Mesothelial cell of epicardium (in vitro differentiated cells): ENCODE results near the gene ISCA1. TPM values are rescaled to one million over a fixed set of nuclear protein-coding genes. Genes with fewer than 3 reads are reported as not detected.

Experiments
- DNase-seq, 2 experiments: peaks; one replicate each; pipeline ENCODE4 v3.0.0; 2021; ENCODE audit warnings: low spot score in 2 of 2; ENCODE audit not compliant: unreplicated experiment in 2 of 2
- H3K27ac Mint-ChIP-seq: 2 replicates; pipeline ENCODE4 v1.8.0; 2021; ENCODE audit warnings: mixed read lengths
- H3K27me3 Mint-ChIP-seq: 2 replicates; pipeline ENCODE4 v1.8.0; 2021; ENCODE audit warnings: low read depth, mixed read lengths
- H3K36me3 Mint-ChIP-seq: 2 replicates; pipeline ENCODE4 v1.8.0; 2021; ENCODE audit warnings: mixed read lengths
- H3K4me1 Mint-ChIP-seq: 2 replicates; pipeline ENCODE4 v1.8.0; 2021; ENCODE audit warnings: mixed read lengths
- H3K4me3 Mint-ChIP-seq: 2 replicates; pipeline ENCODE4 v1.8.0; 2021; ENCODE audit warnings: mild to moderate bottlenecking, moderate library complexity, mixed read lengths
- H3K9me3 Mint-ChIP-seq: 2 replicates; pipeline ENCODE4 v1.8.0; 2021; ENCODE audit warnings: mixed read lengths
- total RNA-seq: library from RNA; stranded (reverse); gene quantifications from 3 replicates; pipeline ENCODE4 v1.2.1, GENCODE V29; 2021
- TF ChIP-seq, protein P1 (sequence below): fragments of 200-600 bp; sonication (generic); IDR thresholded peaks from one replicate; pipeline ENCODE4 v1.5.0; 2021; ENCODE audit warnings: antibody characterized with exemption; ENCODE audit not compliant: unreplicated experiment

Gene ISCA1
- 23.4 to 29.0 TPM (median 27.3 TPM) in 3 replicates for total RNA-seq

GRCh38 chr9:86282077-86282978 lies at the start of gene ISCA1:
TSS of gene ISCA1 (minus strand) at chr9:86282538. CDS start at chr9:86282458, 80 bp downstream.
- peaks cover 21% of the 10 kb centered on the region for H3K4me1 Mint-ChIP-seq
- peak within 1 kb of the TSS; percentile 85 for H3K4me3 Mint-ChIP-seq
- DNase-seq: peak; percentile 96 to 98
- H3K27ac Mint-ChIP-seq: peak within 1 kb of the TSS; percentile 91
- H3K36me3 Mint-ChIP-seq: no peaks in the 10 kb centered on the region
- TF ChIP-seq, protein P1, sequence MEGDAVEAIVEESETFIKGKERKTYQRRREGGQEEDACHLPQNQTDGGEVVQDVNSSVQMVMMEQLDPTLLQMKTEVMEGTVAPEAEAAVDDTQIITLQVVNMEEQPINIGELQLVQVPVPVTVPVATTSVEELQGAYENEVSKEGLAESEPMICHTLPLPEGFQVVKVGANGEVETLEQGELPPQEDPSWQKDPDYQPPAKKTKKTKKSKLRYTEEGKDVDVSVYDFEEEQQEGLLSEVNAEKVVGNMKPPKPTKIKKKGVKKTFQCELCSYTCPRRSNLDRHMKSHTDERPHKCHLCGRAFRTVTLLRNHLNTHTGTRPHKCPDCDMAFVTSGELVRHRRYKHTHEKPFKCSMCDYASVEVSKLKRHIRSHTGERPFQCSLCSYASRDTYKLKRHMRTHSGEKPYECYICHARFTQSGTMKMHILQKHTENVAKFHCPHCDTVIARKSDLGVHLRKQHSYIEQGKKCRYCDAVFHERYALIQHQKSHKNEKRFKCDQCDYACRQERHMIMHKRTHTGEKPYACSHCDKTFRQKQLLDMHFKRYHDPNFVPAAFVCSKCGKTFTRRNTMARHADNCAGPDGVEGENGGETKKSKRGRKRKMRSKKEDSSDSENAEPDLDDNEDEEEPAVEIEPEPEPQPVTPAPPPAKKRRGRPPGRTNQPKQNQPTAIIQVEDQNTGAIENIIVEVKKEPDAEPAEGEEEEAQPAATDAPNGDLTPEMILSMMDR: no peak
- no peaks in the 10 kb centered on the region for H3K27me3 Mint-ChIP-seq
- no peaks in the 10 kb centered on the region for H3K9me3 Mint-ChIP-seq

DNA sequence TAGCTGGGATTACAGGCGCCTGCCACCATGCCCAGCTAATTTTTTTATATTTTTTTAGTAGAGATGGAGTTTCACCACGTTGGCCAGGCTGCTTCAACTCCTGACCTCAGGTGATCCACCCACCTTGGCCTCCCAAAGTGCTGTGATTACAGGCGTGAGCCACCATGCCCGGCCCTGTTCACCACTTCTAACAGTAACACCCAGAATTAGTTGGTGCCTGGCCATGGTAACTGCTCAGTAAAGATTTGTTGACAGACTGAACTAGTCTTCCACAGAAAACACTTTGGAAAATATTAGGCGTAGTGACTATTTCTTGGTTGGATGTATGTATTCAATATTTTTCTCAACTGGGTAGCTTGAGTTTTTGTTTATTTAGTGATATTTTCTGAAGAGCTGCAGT lies 47.8 kb upstream of the ISCA1 start:
- H3K36me3 Mint-ChIP-seq: peaks cover 51% of the 10 kb centered on the region
- H3K4me1 Mint-ChIP-seq: no peaks in the 10 kb centered on the region
- no peak for DNase-seq
- peaks cover 13% of the 10 kb centered on the region for H3K9me3 Mint-ChIP-seq
- no peak overlapping the region for H3K4me3 Mint-ChIP-seq
- no peak overlapping the region for H3K27ac Mint-ChIP-seq
- no peaks in the 10 kb centered on the region for H3K27me3 Mint-ChIP-seq
- TF ChIP-seq, protein P1: no peak

DNA sequence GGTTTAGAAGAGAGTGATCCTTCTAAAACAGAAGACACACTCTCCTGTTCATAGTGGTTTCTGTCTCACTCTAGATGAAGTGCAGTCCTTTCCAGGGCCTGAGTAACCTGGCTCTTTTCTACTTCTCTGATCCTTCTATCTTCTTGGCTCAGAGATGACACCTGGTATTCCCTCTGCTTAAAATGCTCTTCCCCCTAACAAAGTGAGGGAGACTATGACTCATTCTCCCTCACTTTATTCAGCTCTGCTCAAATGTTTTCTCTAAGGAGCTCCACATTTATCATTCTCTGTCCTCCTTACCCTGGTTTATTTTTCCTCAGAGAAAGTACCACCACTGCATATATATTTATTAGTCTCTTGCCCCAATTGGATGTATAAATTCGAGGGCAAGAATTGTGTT lies 47.3 kb upstream of the ISCA1 start:
- Mint-ChIP-seq H3K36me3 (peaks cover 49% of the 10 kb centered on the region), H3K4me1 (no peaks in the 10 kb centered on the region), H3K27me3 (no peaks in the 10 kb centered on the region), H3K4me3 (no peak overlapping the region), H3K9me3 (peaks cover 13% of the 10 kb centered on the region), H3K27ac (no peak overlapping the region)
- no peak for DNase-seq
- TF ChIP-seq, protein P1: no peak

GRCh38 chr9:86328156-86328555 lies 45.8 kb upstream of the ISCA1 start:
- H3K36me3 Mint-ChIP-seq: peaks cover 46% of the 10 kb centered on the region
- no peak for DNase-seq
- TF ChIP-seq, protein P1: no peak
- H3K9me3 Mint-ChIP-seq: peaks cover 12% of the 10 kb centered on the region
- no peaks in the 10 kb centered on the region for H3K27me3 Mint-ChIP-seq
- no peaks in the 10 kb centered on the region for H3K4me1 Mint-ChIP-seq
- H3K4me3 Mint-ChIP-seq: no peak overlapping the region
- H3K27ac Mint-ChIP-seq: no peak overlapping the region

- H3K9me3 Mint-ChIP-seq: no peaks in the 10 kb centered on the region
- H3K27ac Mint-ChIP-seq: no peak overlapping the region
- no peaks in the 10 kb centered on the region for H3K4me1 Mint-ChIP-seq
- TF ChIP-seq, protein P1: no peak
- no peak for DNase-seq
- H3K36me3 Mint-ChIP-seq: peaks cover 46% of the 10 kb centered on the region
- H3K27me3 Mint-ChIP-seq: no peaks in the 10 kb centered on the region
- H3K4me3 Mint-ChIP-seq: no peak overlapping the region
These were observed 44.2 kb upstream of the ISCA1 start for GRCh38 chr9:86326536-86326935.
